ENCODE results near the gene DACH2. TPM values are rescaled to one million over a fixed set of nuclear protein-coding genes. Genes with fewer than 3 reads are reported as not detected.

The DACH2 gene
- total and polyA plus RNA-seq, 2 of the 4 experiments (the other 2 are of a cell fraction) = 2.8 to 3.8 TPM

DNA sequence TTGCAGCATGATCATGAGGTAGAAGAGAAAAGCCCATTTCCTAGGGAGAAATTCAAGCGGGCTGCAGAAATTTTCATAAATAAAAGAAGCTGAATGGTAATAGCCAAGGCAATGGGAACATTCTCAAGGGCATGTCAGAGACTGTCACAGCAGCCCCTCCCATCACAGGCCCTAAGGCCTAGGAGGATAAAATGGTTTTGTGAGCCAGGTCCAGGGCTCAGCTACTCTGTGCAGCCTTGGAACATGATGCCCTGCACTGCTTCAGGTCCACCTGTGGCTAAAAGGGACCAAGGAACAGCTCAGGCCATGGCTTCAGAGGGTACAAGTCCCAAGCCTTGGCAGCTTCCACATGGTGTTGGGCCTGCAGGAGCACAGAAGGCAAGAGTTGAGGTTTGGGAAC is 93.3 kb downstream of the DACH2 start:
- ATAC-seq (ENCODE audit: low read depth) (no peak), DNase-seq (no peak)
- dilution Hi-C loops (cut with HindIII; ENCODE audit: low sequenced_read_pairs, unreplicated experiment) = no loop called here
- no peaks in the 10 kb centered on the region for H3K79me1 ChIP-seq (ENCODE audit: low read depth in 1 of 2, low read length in 2 of 2)
- no peaks in the 10 kb centered on the region for H3K27me3 ChIP-seq (ENCODE audit: control insufficient read depth, insufficient read depth, low read length)
- in situ Hi-C loops (cut with MboI; ENCODE audit: low sequenced_read_pairs) = no loop called here
- H3K56ac ChIP-seq (ENCODE audit: extremely low read depth, insufficient read depth, low read length) = no peak overlapping the region
- peaks cover 8% of the 10 kb centered on the region for H3K9me3 ChIP-seq (ENCODE audit: control insufficient read depth, insufficient read depth, low read length)
- H3K36me3 ChIP-seq (ENCODE audit: control insufficient read depth, insufficient read depth, low read length) = no peaks in the 10 kb centered on the region
- no peaks in the 10 kb centered on the region for H3K9me1 ChIP-seq (ENCODE audit: insufficient read depth, low read length)
- H3K18ac ChIP-seq (ENCODE audit: low read depth, low read length) = no peak overlapping the region
- no peak overlapping the region for H3K4me2 ChIP-seq (ENCODE audit: low read depth, low read length)
- H3K14ac ChIP-seq (replicated peaks; ENCODE audit: low read depth, low read length) = no peak overlapping the region
- no peaks in the 10 kb centered on the region for H4K20me1 ChIP-seq (ENCODE audit: insufficient read depth, low read length)
- H3K9ac ChIP-seq (ENCODE audit: low read depth, low read length) = no peak overlapping the region
- H2AK9ac ChIP-seq (replicated peaks; ENCODE audit: low read depth, low read length, poor library complexity) = no peak overlapping the region
- H3K4ac ChIP-seq (ENCODE audit: low read depth, low read length) = no peak overlapping the region
- BruUV-seq (replicated peaks) = no TSS peak
- WGBS, 2 experiments (ENCODE audit: extremely low coverage in 2 of 2, insufficient read length in 1 of 2) = no CpG with 5 or more reads among the region's 1 CpG
- no peak for TF ChIP-seq NFE2L2 (IDR thresholded peaks at IDR 0.05; ENCODE audit: low read depth, low read length)
- no peak for TF ChIP-seq POLR2A (IDR thresholded peaks at IDR 0.05; ENCODE audit: low read depth, low read length)
- no peak for TF ChIP-seq RAD21 (IDR thresholded peaks at IDR 0.05; ENCODE audit: low read length)
- TF ChIP-seq RCOR1 (IDR thresholded peaks at IDR 0.05; ENCODE audit: insufficient replicate concordance, low read length) = no peak
- no peak for TF ChIP-seq USF2 (IDR thresholded peaks at IDR 0.05; ENCODE audit: low read depth, low read length)
- TF ChIP-seq RFX5 (IDR thresholded peaks at IDR 0.05; ENCODE audit: low read depth, low read length) = no peak
- TF ChIP-seq BHLHE40 (IDR thresholded peaks at IDR 0.05; ENCODE audit: low read depth, low read length) = no peak
- TF ChIP-seq CHD1 (IDR thresholded peaks at IDR 0.05; ENCODE audit: low read depth, low read length) = no peak
- TF ChIP-seq MAFK (IDR thresholded peaks at IDR 0.05; ENCODE audit: low read depth, low read length) = no peak
- no peak for TF ChIP-seq FOS (IDR thresholded peaks at IDR 0.05; ENCODE audit: low read depth, low read length)
- TF ChIP-seq MAZ (IDR thresholded peaks at IDR 0.05; ENCODE audit: borderline replicate concordance, low read depth, low read length) = no peak
- no peak for TF ChIP-seq SMC3 (IDR thresholded peaks at IDR 0.05; ENCODE audit: low read depth, low read length)
- TF ChIP-seq ELK1 (IDR thresholded peaks at IDR 0.05; ENCODE audit: borderline replicate concordance, low read depth, low read length) = no peak
- TF ChIP-seq, protein P1, sequence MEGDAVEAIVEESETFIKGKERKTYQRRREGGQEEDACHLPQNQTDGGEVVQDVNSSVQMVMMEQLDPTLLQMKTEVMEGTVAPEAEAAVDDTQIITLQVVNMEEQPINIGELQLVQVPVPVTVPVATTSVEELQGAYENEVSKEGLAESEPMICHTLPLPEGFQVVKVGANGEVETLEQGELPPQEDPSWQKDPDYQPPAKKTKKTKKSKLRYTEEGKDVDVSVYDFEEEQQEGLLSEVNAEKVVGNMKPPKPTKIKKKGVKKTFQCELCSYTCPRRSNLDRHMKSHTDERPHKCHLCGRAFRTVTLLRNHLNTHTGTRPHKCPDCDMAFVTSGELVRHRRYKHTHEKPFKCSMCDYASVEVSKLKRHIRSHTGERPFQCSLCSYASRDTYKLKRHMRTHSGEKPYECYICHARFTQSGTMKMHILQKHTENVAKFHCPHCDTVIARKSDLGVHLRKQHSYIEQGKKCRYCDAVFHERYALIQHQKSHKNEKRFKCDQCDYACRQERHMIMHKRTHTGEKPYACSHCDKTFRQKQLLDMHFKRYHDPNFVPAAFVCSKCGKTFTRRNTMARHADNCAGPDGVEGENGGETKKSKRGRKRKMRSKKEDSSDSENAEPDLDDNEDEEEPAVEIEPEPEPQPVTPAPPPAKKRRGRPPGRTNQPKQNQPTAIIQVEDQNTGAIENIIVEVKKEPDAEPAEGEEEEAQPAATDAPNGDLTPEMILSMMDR (conservative IDR thresholded peaks at IDR 0.05; ENCODE audit: low read depth, low read length) = no peak
- no peak for TF ChIP-seq MXI1 (IDR thresholded peaks at IDR 0.05; ENCODE audit: borderline replicate concordance, low read depth, low read length)
- TF ChIP-seq CEBPB (IDR thresholded peaks at IDR 0.05; ENCODE audit: low read depth, low read length) = no peak
- no peak overlapping the region for H3K4me3 ChIP-seq (ENCODE audit: insufficient read depth, low read depth, low read length)
- H2AK5ac ChIP-seq (ENCODE audit: low read depth, low read length) = no peak overlapping the region
- H2BK120ac ChIP-seq (ENCODE audit: low read depth, low read length) = no peak overlapping the region
- no peak overlapping the region for H3K27ac ChIP-seq (ENCODE audit: insufficient read depth, low read length)
- H3K23ac ChIP-seq (ENCODE audit: low read depth, low read length) = no peak overlapping the region
- intact Hi-C loops (cut with micrococcal nuclease) = no loop called here
- no peak overlapping the region for H2BK15ac ChIP-seq (ENCODE audit: low read depth, low read length)
- CTCF ChIA-PET = no interaction called here
- no peak overlapping the region for H2AFZ ChIP-seq (replicated peaks; ENCODE audit: low read length, poor library complexity)
- H3K4me1 ChIP-seq (ENCODE audit: control insufficient read depth, insufficient read depth, low read length) = no peaks in the 10 kb centered on the region
- no peak overlapping the region for H4K91ac ChIP-seq (ENCODE audit: insufficient read depth, low read depth, low read length)
- H2BK20ac ChIP-seq (ENCODE audit: low read depth, low read length) = no peak overlapping the region
- H2BK5ac ChIP-seq (ENCODE audit: low read depth, low read length, poor library complexity, severe bottlenecking) = no peak overlapping the region
- H4K8ac ChIP-seq (ENCODE audit: low read depth in 2 of 2, low read length in 2 of 2) = no peak overlapping the region
- H4K5ac ChIP-seq (ENCODE audit: low read depth, low read length) = no peak overlapping the region
- POLR2A ChIA-PET (ENCODE audit: unreplicated experiment) = no interaction called here

Measured in IMR-90 (cell line).